ENCODE results near the gene INO80B. TPM values are rescaled to one million over a fixed set of nuclear protein-coding genes. Genes with fewer than 3 reads are reported as not detected.

INO80B gene
- total and polyA plus RNA-seq, 9 of the 15 experiments (the other 6 are each of a cell fraction or from before 2014, with no cell fraction given), result 0.41 to 22.6 (median 9.0) TPM

- TF ChIP-seq FOS (IDR thresholded peaks at IDR 0.05; ENCODE audit: extremely low read depth, insufficient read length) (no peak), KAT2B (IDR thresholded peaks at IDR 0.05; ENCODE audit: low read depth, low read length) (no peak), PRMT5 (CRISPR knock-in tag; IDR thresholded peaks at IDR 0.05) (no peak), SIN3B (IDR thresholded peaks at IDR 0.05; ENCODE audit: low read depth) (peak; percentile 81), RBM17 (IDR thresholded peaks at IDR 0.05; ENCODE audit: borderline replicate concordance, low read depth, low read length) (no peak), E2F8 (IDR thresholded peaks at IDR 0.05; ENCODE audit: low read depth, partially characterized antibody) (peak; percentile 99), SNIP1 (IDR thresholded peaks at IDR 0.05; ENCODE audit: low read depth) (no peak), BACH1 (tag; IDR thresholded peaks at IDR 0.05) (no peak), ZBTB11 (CRISPR knock-in tag; IDR thresholded peaks at IDR 0.05) (peak; percentile 97 to 100 (median 99)), GATAD2A (IDR thresholded peaks at IDR 0.05) (no peak), TCF3 (CRISPR knock-in tag; IDR thresholded peaks at IDR 0.05) (peak; percentile 17; the same call in 1 of the 2 replicates), SMC3 (conservative IDR thresholded peaks at IDR 0.05; ENCODE audit: insufficient read depth, low read depth, low read length) (no peak), SMARCA5 (IDR thresholded peaks at IDR 0.05) (no peak), TARDBP (IDR thresholded peaks at IDR 0.05) (peak; percentile 86), RBFOX2 (IDR thresholded peaks at IDR 0.05; ENCODE audit: low read depth, low read length) (peak; percentile 64), ARHGAP35 (IDR thresholded peaks at IDR 0.05; ENCODE audit: partially characterized antibody) (no peak), FOSL1 (tag; conservative IDR thresholded peaks at IDR 0.05) (peak; percentile 82), RBM25 (IDR thresholded peaks at IDR 0.05; ENCODE audit: low read depth, low read length, severe bottlenecking) (no peak), KDM1A (IDR thresholded peaks at IDR 0.05) (no peak), RB1 (IDR thresholded peaks at IDR 0.05; ENCODE audit: low read depth) (peak; percentile 95), TFAM (CRISPR knock-in tag; conservative IDR thresholded peaks at IDR 0.05) (no peak), ETV5 (CRISPR knock-in tag; IDR thresholded peaks at IDR 0.05; ENCODE audit: low read depth) (peak; percentile 75), EHMT2 (IDR thresholded peaks at IDR 0.05) (no peak), NRF1 (conservative IDR thresholded peaks at IDR 0.05 in 1 of 2, IDR thresholded peaks at IDR 0.05 in 1 of 2) (peak; percentile 45 to 54; a peak in 3 of 4 replicates), TBP (optimal IDR thresholded peaks at IDR 0.05; ENCODE audit: low read depth, low read length) (peak; percentile 83)
Observed at GRCh38 chr2:74454654-74455511, at the start of gene INO80B (continued).

Data from K562 (cell line).